Measurements from ENCODE around the gene RDH8. TPM values are rescaled to one million over a fixed set of nuclear protein-coding genes. Genes with fewer than 3 reads are reported as not detected.

RDH8 gene
- total and polyA plus RNA-seq, 10 of the 15 experiments (the other 5 are each of a cell fraction or from before 2014, with no cell fraction given): 0.04 to 0.58 (median 0.05) TPM; not detected in 7

DNA sequence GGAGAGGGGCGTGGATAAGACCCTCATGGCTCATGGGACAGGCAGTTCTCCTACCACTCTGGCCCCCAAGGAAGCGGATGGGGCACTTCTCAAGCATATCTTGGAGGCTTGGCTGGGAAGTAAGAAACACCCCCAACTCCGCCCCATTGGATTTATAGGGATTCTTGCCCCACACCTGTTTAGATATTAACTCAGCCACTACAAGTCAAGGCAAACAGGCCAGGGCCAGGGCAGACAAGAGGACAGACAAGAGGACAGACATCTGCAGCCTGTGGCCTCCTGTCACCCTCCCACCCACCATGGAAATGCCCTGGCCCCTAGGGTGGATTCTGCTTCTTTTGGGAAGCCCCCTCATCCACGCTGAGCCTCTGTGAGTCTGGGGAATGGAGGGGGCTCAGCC lies 24.1 kb downstream of the RDH8 start:
- 5% methylated on average over 4 of the region's 4 CpGs for WGBS (ENCODE audit: insufficient coverage, insufficient replicate concordance, low lambda C conversion rate, missing lambda C conversion rate)
- intact Hi-C loops (cut with micrococcal nuclease; ENCODE audit: unreplicated experiment) (no loop called here), in situ Hi-C loops (cut with MboI) (no loop called here)
- Histone ChIP-seq H3K4me2 (ENCODE audit: control insufficient read depth, insufficient read depth) (no peak overlapping the region), H3K36me3 (ENCODE audit: control insufficient read depth in 2 of 2, insufficient read depth in 2 of 2, low read length in 1 of 2) (no peaks in the 10 kb centered on the region), H4K20me1 (ENCODE audit: control insufficient read depth, insufficient read depth) (no peaks in the 10 kb centered on the region), H3K79me2 (ENCODE audit: control insufficient read depth, insufficient read depth, low read length) (no peaks in the 10 kb centered on the region), H3K4me1 (ENCODE audit: control insufficient read depth, insufficient read depth, low read length) (no peaks in the 10 kb centered on the region), H3K4me3 (no peak overlapping the region), H2AFZ (ENCODE audit: control insufficient read depth, low read depth, low read length) (no peak overlapping the region), H3K27me3 (replicated peaks in 1 of 2; ENCODE audit: control insufficient read depth in 2 of 2, insufficient read depth in 2 of 2, low read length in 1 of 2) (no peaks in the 10 kb centered on the region; a peak in 1 of 4 replicates), H3K27ac (ENCODE audit: control insufficient read depth, insufficient read depth) (no peak overlapping the region), H3K9ac (ENCODE audit: control insufficient read depth, insufficient read depth, low read length) (no peak overlapping the region), H3K9me3 (replicated peaks; ENCODE audit: control insufficient read depth, insufficient read depth, low read length) (no peaks in the 10 kb centered on the region)
- RAD21 ChIA-PET (ENCODE audit: unreplicated experiment): no interaction called here
- no TSS peak for BruUV-seq (replicated peaks)
- SMC1A ChIA-PET (ENCODE audit: uncharacterized antibody, unreplicated experiment): no interaction called here
- POLR2A ChIA-PET: no interaction called here
- FAIRE-seq (no peak), DNase-seq (ENCODE audit: low read depth, low spot score) (no peak), ATAC-seq (no peak)
- TF ChIP-seq STAT3 (IDR thresholded peaks at IDR 0.05; ENCODE audit: low read depth, low read length): no peak
- no peak for TF ChIP-seq PML (IDR thresholded peaks at IDR 0.05; ENCODE audit: low read length)
- TF ChIP-seq FOXM1 (IDR thresholded peaks at IDR 0.05; ENCODE audit: low read depth, low read length): no peak
- TF ChIP-seq ETV6 (conservative IDR thresholded peaks at IDR 0.05 in 1 of 2, IDR thresholded peaks at IDR 0.05 in 1 of 2; ENCODE audit: borderline replicate concordance in 1 of 2, low read depth in 1 of 2): no peak
- TF ChIP-seq NFXL1 (IDR thresholded peaks at IDR 0.05; ENCODE audit: borderline replicate concordance): no peak
- no peak for TF ChIP-seq SIN3A (IDR thresholded peaks at IDR 0.05; ENCODE audit: low read depth, low read length)
- TF ChIP-seq GABPA (IDR thresholded peaks at IDR 0.05; ENCODE audit: low read depth): no peak
- TF ChIP-seq BACH1 (IDR thresholded peaks at IDR 0.05; ENCODE audit: borderline replicate concordance): no peak
- TF ChIP-seq BCL3 (IDR thresholded peaks at IDR 0.05; ENCODE audit: borderline replicate concordance, insufficient read depth, low read depth, low read length, poor library complexity, severe bottlenecking): no peak
- no peak for TF ChIP-seq IKZF2 (IDR thresholded peaks at IDR 0.05)
- TF ChIP-seq MTA3 (IDR thresholded peaks at IDR 0.05; ENCODE audit: borderline replicate concordance, low read length): no peak
- CTCF ChIA-PET: interaction anchor here (1.8 kb wide), 1 partner anchor 10 kb away, joined by 4 read pairs; no protein-coding TSS in a partner anchor

Measured in GM12878 (cell line).